ENCODE data around the gene FOXS1. TPM values are rescaled to one million over a fixed set of nuclear protein-coding genes. Genes with fewer than 3 reads are reported as not detected.

Gene FOXS1
- total and polyA plus RNA-seq, 2 experiments from 2014 or later: 0.26 TPM; not detected in 1

DNA sequence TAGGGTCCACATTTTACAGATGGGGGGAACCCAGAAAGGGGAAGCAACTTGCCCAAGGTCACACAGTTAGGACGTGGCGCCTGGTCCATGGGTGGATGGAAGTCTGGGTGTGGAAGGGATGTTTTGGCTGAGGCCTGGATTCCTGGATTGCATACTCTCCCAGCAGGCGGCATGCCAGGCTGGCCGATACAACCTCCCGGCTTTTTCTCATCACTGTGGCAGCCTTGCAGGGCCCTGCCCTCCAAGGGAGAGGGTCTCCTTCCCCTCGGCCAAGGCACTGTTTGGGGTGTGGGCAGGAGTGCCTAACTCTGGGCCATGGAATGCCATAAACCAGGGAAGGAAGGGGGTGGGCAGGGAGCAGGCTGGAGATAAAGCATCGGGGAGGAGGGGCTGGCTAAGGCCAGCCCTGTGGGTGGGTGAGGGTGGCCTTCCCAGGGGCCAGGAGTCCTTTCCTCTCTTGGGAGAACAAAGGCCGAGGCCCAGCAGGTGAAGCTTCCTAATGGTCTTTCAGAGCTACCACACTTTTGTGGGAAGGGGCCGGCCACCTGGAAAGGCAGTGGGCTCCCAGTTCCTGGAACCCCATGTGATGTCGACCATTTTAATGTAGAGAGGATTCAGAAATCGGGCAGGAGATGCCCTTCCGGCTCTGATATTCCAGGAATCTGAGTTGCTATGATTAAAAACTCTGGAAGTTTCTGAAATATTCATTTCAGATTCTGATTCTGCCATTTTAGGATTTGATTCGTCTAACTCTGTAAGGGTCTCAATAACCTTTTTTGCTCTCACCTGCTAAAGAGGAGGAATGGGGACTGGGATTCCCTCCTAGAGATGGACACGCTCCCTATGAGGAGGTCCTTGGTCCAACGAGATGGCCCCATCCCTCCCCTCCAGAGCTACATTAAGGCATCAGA lies 4.2 kb downstream of the FOXS1 start:
- H3K4me1 ChIP-seq (ENCODE audit: insufficient read depth): peaks cover 21% of the 10 kb centered on the region; the same call in 1 of the 2 replicates
- H3K27ac Mint-ChIP-seq: no peak overlapping the region
- TF ChIP-seq CREB1 (CRISPR knock-in tag; IDR thresholded peaks at IDR 0.05; ENCODE audit: low read depth): no peak
- TF ChIP-seq EZH2phosphoT487 (IDR thresholded peaks at IDR 0.05; ENCODE audit: unreplicated experiment): no peak
- TF ChIP-seq, protein P1, sequence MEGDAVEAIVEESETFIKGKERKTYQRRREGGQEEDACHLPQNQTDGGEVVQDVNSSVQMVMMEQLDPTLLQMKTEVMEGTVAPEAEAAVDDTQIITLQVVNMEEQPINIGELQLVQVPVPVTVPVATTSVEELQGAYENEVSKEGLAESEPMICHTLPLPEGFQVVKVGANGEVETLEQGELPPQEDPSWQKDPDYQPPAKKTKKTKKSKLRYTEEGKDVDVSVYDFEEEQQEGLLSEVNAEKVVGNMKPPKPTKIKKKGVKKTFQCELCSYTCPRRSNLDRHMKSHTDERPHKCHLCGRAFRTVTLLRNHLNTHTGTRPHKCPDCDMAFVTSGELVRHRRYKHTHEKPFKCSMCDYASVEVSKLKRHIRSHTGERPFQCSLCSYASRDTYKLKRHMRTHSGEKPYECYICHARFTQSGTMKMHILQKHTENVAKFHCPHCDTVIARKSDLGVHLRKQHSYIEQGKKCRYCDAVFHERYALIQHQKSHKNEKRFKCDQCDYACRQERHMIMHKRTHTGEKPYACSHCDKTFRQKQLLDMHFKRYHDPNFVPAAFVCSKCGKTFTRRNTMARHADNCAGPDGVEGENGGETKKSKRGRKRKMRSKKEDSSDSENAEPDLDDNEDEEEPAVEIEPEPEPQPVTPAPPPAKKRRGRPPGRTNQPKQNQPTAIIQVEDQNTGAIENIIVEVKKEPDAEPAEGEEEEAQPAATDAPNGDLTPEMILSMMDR (conservative IDR thresholded peaks at IDR 0.05; ENCODE audit: low read depth in 2 of 2): no peak
- TF ChIP-seq STAT1 (IDR thresholded peaks at IDR 0.05; ENCODE audit: unreplicated experiment): no peak
- TF ChIP-seq, protein P2, sequence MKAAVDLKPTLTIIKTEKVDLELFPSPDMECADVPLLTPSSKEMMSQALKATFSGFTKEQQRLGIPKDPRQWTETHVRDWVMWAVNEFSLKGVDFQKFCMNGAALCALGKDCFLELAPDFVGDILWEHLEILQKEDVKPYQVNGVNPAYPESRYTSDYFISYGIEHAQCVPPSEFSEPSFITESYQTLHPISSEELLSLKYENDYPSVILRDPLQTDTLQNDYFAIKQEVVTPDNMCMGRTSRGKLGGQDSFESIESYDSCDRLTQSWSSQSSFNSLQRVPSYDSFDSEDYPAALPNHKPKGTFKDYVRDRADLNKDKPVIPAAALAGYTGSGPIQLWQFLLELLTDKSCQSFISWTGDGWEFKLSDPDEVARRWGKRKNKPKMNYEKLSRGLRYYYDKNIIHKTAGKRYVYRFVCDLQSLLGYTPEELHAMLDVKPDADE (IDR thresholded peaks at IDR 0.05): no peak
- no peak for TF ChIP-seq ZNF114 (CRISPR knock-in tag; IDR thresholded peaks at IDR 0.05)
- TF ChIP-seq ZNF331 (CRISPR knock-in tag; IDR thresholded peaks at IDR 0.05; ENCODE audit: low read depth): no peak
- no peak for TF ChIP-seq NANOG (IDR thresholded peaks at IDR 0.05; ENCODE audit: borderline replicate concordance)
- TF ChIP-seq EZH2 (IDR thresholded peaks at IDR 0.05; ENCODE audit: low read depth, unreplicated experiment): no peak
- TF ChIP-seq, protein P3, sequence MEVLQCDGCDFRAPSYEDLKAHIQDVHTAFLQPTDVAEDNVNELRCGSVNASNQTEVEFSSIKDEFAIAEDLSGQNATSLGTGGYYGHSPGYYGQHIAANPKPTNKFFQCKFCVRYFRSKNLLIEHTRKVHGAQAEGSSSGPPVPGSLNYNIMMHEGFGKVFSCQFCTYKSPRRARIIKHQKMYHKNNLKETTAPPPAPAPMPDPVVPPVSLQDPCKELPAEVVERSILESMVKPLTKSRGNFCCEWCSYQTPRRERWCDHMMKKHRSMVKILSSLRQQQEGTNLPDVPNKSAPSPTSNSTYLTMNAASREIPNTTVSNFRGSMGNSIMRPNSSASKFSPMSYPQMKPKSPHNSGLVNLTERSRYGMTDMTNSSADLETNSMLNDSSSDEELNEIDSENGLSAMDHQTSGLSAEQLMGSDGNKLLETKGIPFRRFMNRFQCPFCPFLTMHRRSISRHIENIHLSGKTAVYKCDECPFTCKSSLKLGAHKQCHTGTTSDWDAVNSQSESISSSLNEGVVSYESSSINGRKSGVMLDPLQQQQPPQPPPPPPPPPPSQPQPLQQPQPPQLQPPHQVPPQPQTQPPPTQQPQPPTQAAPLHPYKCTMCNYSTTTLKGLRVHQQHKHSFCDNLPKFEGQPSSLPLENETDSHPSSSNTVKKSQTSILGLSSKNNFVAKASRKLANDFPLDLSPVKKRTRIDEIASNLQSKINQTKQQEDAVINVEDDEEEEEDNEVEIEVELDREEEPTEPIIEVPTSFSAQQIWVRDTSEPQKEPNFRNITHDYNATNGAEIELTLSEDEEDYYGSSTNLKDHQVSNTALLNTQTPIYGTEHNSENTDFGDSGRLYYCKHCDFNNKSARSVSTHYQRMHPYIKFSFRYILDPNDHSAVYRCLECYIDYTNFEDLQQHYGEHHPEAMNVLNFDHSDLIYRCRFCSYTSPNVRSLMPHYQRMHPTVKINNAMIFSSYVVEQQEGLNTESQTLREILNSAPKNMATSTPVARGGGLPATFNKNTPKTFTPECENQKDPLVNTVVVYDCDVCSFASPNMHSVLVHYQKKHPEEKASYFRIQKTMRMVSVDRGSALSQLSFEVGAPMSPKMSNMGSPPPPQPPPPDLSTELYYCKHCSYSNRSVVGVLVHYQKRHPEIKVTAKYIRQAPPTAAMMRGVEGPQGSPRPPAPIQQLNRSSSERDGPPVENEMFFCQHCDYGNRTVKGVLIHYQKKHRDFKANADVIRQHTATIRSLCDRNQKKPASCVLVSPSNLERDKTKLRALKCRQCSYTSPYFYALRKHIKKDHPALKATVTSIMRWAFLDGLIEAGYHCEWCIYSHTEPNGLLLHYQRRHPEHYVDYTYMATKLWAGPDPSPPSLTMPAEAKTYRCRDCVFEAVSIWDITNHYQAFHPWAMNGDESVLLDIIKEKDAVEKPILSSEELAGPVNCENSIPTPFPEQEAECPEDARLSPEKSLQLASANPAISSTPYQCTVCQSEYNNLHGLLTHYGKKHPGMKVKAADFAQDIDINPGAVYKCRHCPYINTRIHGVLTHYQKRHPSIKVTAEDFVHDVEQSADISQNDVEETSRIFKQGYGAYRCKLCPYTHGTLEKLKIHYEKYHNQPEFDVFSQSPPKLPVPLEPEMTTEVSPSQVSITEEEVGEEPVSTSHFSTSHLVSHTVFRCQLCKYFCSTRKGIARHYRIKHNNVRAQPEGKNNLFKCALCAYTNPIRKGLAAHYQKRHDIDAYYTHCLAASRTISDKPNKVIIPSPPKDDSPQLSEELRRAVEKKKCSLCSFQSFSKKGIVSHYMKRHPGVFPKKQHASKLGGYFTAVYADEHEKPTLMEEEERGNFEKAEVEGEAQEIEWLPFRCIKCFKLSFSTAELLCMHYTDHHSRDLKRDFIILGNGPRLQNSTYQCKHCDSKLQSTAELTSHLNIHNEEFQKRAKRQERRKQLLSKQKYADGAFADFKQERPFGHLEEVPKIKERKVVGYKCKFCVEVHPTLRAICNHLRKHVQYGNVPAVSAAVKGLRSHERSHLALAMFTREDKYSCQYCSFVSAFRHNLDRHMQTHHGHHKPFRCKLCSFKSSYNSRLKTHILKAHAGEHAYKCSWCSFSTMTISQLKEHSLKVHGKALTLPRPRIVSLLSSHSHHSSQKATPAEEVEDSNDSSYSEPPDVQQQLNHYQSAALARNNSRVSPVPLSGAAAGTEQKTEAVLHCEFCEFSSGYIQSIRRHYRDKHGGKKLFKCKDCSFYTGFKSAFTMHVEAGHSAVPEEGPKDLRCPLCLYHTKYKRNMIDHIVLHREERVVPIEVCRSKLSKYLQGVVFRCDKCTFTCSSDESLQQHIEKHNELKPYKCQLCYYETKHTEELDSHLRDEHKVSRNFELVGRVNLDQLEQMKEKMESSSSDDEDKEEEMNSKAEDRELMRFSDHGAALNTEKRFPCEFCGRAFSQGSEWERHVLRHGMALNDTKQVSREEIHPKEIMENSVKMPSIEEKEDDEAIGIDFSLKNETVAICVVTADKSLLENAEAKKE (CRISPR knock-in tag; IDR thresholded peaks at IDR 0.05): no peak
- no peak for TF ChIP-seq POLR2AphosphoS5 (IDR thresholded peaks at IDR 0.05; ENCODE audit: low read depth)
- TF ChIP-seq JUNB (IDR thresholded peaks at IDR 0.05; ENCODE audit: unreplicated experiment): no peak
- TF ChIP-seq, protein P4, sequence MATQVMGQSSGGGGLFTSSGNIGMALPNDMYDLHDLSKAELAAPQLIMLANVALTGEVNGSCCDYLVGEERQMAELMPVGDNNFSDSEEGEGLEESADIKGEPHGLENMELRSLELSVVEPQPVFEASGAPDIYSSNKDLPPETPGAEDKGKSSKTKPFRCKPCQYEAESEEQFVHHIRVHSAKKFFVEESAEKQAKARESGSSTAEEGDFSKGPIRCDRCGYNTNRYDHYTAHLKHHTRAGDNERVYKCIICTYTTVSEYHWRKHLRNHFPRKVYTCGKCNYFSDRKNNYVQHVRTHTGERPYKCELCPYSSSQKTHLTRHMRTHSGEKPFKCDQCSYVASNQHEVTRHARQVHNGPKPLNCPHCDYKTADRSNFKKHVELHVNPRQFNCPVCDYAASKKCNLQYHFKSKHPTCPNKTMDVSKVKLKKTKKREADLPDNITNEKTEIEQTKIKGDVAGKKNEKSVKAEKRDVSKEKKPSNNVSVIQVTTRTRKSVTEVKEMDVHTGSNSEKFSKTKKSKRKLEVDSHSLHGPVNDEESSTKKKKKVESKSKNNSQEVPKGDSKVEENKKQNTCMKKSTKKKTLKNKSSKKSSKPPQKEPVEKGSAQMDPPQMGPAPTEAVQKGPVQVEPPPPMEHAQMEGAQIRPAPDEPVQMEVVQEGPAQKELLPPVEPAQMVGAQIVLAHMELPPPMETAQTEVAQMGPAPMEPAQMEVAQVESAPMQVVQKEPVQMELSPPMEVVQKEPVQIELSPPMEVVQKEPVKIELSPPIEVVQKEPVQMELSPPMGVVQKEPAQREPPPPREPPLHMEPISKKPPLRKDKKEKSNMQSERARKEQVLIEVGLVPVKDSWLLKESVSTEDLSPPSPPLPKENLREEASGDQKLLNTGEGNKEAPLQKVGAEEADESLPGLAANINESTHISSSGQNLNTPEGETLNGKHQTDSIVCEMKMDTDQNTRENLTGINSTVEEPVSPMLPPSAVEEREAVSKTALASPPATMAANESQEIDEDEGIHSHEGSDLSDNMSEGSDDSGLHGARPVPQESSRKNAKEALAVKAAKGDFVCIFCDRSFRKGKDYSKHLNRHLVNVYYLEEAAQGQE (IDR thresholded peaks at IDR 0.05; ENCODE audit: unreplicated experiment): no peak
- no peaks in the 10 kb centered on the region for H3K79me2 ChIP-seq (replicated peaks; ENCODE audit: insufficient read depth)
- no peaks in the 10 kb centered on the region for H3K36me3 Mint-ChIP-seq (ENCODE audit: low read depth)
- no peaks in the 10 kb centered on the region for H4K20me1 ChIP-seq (replicated peaks; ENCODE audit: insufficient read depth)
- H3K36me3 ChIP-seq (ENCODE audit: insufficient read depth): no peaks in the 10 kb centered on the region
- no peak overlapping the region for H3K4me3 ChIP-seq
- H3K27ac ChIP-seq (ENCODE audit: low read depth): no peak overlapping the region
- 0 out of 2 replicates have a peak, but pooled peaks cover 2% of the 10 kb centered on the region for H3F3A ChIP-seq (replicated peaks; ENCODE audit: low read depth)
- peaks cover 27% of the 10 kb centered on the region for H3K4me1 Mint-ChIP-seq
- DNase-seq (ENCODE audit: low spot score) (no peak), ATAC-seq (peak; percentile 7; the same call in 1 of the 3 replicates)
- H3K27me3 Mint-ChIP-seq (ENCODE audit: insufficient read depth, low read depth, poor library complexity): peaks cover 4% of the 10 kb centered on the region
- H3K9me2 ChIP-seq (ENCODE audit: insufficient read depth): 0 out of 2 replicates have a peak, but pooled peaks cover 5% of the 10 kb centered on the region
- no peak overlapping the region; the same call in 2 of the 3 replicates for H3K4me3 Mint-ChIP-seq
- peak overlapping the region; percentile 80 for H2AFZ ChIP-seq
- H3K4me2 ChIP-seq: 0 out of 2 replicates have a peak overlapping the region, but pooled peaks have one; percentile 20
- H3K9me3 Mint-ChIP-seq: peaks cover 15% of the 10 kb centered on the region; the same call in 2 of the 3 replicates
- no peaks in the 10 kb centered on the region for H3K27me3 ChIP-seq (ENCODE audit: insufficient read depth)
